ENCODE measurements around the gene IGF2BP3. TPM values are rescaled to one million over a fixed set of nuclear protein-coding genes. Genes with fewer than 3 reads are reported as not detected.

IGF2BP3 gene
- total RNA-seq, 4 donors from 2014 or later, result 1.1 TPM; not detected in 3

DNA sequence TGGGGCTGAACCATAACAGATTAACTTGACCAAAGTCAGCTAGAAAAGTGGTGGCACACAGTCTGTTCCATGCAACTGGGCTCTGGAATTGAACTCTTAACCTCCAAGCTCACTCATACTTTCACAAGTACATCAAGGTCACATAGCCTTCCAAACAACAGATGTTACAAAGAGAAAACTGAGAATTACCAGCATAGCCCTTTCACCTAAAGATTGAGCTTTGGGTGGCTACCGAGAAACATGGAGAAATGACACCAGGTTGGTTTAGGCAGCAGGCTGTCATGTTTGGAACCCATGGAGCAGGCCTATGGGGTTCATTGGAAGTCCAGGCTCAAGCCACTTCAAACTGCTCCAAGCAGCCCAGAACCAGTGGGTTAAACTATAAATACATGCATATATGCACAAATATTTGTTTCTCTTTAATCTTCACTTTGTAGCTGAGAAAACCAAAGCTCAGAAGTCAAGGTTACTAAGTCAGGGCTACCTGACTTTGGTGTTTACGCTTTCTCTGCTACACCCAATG, 112.1 kb downstream of the IGF2BP3 start:
- no peak for DNase-seq
- H3K4me3 ChIP-seq, result no peak overlapping the region

DNA sequence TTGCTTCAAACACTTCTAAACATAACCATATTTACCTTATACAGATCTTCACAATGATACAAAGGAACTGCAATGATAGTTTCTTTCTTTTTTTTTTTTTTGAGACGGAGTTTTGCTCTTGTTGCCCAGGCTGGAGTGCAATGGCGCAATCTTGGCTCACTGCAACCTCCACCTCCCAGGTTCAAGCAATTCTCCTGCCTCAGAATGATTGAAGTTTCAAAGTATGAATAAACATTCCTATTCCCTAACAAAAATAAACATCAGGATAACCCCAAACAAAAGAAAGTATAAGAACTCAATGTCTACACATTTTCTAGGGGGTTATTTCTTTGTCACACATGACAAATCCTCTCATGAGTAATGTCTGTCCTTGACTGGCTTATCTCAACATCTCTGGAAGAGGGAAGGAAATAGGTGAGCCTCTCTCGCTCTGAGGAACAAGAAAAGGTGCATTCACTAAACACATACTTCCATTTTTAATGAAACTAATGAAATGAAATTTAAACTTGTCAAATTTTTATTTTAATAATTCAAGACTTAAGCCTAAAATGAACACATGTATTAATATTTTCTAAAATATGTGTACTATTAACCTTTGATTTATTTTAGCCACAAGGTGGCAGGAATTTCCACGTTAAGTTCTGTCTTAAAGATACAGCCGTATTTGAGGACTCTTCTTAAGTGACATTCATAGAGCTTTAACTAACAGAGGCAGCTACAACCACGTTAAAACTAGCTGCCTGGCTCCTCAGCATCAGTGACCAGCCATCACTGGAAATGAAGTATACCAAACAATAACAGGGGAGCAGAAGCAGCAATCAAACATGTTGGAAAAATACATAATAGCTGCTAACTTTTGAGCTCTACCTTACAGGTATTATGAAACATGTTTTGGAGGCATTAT, 112.8 kb downstream of the IGF2BP3 start:
- H3K27ac ChIP-seq, result no peak overlapping the region

More for the DNA sequence above, 112.1 kb downstream of the IGF2BP3 start:
- no peaks in the 10 kb centered on the region for H3K9me3 ChIP-seq
- no peaks in the 10 kb centered on the region for H3K36me3 ChIP-seq
- H3K27me3 ChIP-seq, result no peaks in the 10 kb centered on the region
- no peak overlapping the region for H3K27ac ChIP-seq
- TF ChIP-seq, protein P1, sequence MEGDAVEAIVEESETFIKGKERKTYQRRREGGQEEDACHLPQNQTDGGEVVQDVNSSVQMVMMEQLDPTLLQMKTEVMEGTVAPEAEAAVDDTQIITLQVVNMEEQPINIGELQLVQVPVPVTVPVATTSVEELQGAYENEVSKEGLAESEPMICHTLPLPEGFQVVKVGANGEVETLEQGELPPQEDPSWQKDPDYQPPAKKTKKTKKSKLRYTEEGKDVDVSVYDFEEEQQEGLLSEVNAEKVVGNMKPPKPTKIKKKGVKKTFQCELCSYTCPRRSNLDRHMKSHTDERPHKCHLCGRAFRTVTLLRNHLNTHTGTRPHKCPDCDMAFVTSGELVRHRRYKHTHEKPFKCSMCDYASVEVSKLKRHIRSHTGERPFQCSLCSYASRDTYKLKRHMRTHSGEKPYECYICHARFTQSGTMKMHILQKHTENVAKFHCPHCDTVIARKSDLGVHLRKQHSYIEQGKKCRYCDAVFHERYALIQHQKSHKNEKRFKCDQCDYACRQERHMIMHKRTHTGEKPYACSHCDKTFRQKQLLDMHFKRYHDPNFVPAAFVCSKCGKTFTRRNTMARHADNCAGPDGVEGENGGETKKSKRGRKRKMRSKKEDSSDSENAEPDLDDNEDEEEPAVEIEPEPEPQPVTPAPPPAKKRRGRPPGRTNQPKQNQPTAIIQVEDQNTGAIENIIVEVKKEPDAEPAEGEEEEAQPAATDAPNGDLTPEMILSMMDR (IDR thresholded peaks at IDR 0.05), result no peak
- TF ChIP-seq POLR2A (IDR thresholded peaks at IDR 0.05), result no peak
- no peaks in the 10 kb centered on the region for H3K4me1 ChIP-seq

GRCh38 chr7:23356726-23357125, 113.6 kb downstream of the IGF2BP3 start:
- no peaks in the 10 kb centered on the region for H3K4me1 ChIP-seq
- DNase-seq, result no peak
- no peaks in the 10 kb centered on the region for H3K9me3 ChIP-seq
- no peaks in the 10 kb centered on the region for H3K27me3 ChIP-seq
- no peaks in the 10 kb centered on the region for H3K36me3 ChIP-seq
- H3K27ac ChIP-seq, result no peak overlapping the region
- TF ChIP-seq POLR2A (IDR thresholded peaks at IDR 0.05), result no peak
- TF ChIP-seq, protein P1 (IDR thresholded peaks at IDR 0.05), result no peak
- H3K4me3 ChIP-seq, result no peak overlapping the region

More for the DNA sequence above, 112.8 kb downstream of the IGF2BP3 start:
- H3K4me3 ChIP-seq, result no peak overlapping the region
- H3K36me3 ChIP-seq, result no peaks in the 10 kb centered on the region
- H3K4me1 ChIP-seq, result no peaks in the 10 kb centered on the region
- TF ChIP-seq, protein P1 (IDR thresholded peaks at IDR 0.05), result peak in 4 of 6 experiments; percentile 41 to 60 (median 46)
- no peak for TF ChIP-seq POLR2A (IDR thresholded peaks at IDR 0.05)
- DNase-seq, result no peak
- no peaks in the 10 kb centered on the region for H3K27me3 ChIP-seq
- H3K9me3 ChIP-seq, result no peaks in the 10 kb centered on the region

GRCh38 chr7:23356168-23356567, 114.1 kb downstream of the IGF2BP3 start:
- Histone ChIP-seq H3K27me3 (no peaks in the 10 kb centered on the region), H3K9me3 (no peaks in the 10 kb centered on the region), H3K27ac (no peak overlapping the region), H3K4me1 (no peaks in the 10 kb centered on the region), H3K4me3 (no peak overlapping the region), H3K36me3 (no peaks in the 10 kb centered on the region)
- DNase-seq, result no peak
- TF ChIP-seq, protein P1 (IDR thresholded peaks at IDR 0.05), result no peak
- TF ChIP-seq POLR2A (IDR thresholded peaks at IDR 0.05), result no peak

- Histone ChIP-seq H3K9me3 (no peaks in the 10 kb centered on the region), H3K36me3 (no peaks in the 10 kb centered on the region), H3K4me3 (no peak overlapping the region), H3K27ac (no peak overlapping the region), H3K27me3 (no peaks in the 10 kb centered on the region), H3K4me1 (no peaks in the 10 kb centered on the region)
- no peak for TF ChIP-seq POLR2A (IDR thresholded peaks at IDR 0.05)
- TF ChIP-seq, protein P1 (IDR thresholded peaks at IDR 0.05), result no peak
- no peak for DNase-seq
Measured at GRCh38 chr7:23353172-23353571, 117.1 kb downstream of the IGF2BP3 start.
